DMS53 (cell line): ENCODE results near the gene PSD2.
A peak's percentile ranks its signal among the peaks of the same experiment; 100 is the strongest.
"Not testable (repeated sequence)": the region's sequence is repeated elsewhere in the genome, so short reads cannot be mapped to it uniquely, and the experiment has no call there.

ENCODE experiments used
- DNase-seq: peaks from one replicate; lab custom pipeline; 2025; lab: John Stamatoyannopoulos, UW

Gene PSD2

DNA sequence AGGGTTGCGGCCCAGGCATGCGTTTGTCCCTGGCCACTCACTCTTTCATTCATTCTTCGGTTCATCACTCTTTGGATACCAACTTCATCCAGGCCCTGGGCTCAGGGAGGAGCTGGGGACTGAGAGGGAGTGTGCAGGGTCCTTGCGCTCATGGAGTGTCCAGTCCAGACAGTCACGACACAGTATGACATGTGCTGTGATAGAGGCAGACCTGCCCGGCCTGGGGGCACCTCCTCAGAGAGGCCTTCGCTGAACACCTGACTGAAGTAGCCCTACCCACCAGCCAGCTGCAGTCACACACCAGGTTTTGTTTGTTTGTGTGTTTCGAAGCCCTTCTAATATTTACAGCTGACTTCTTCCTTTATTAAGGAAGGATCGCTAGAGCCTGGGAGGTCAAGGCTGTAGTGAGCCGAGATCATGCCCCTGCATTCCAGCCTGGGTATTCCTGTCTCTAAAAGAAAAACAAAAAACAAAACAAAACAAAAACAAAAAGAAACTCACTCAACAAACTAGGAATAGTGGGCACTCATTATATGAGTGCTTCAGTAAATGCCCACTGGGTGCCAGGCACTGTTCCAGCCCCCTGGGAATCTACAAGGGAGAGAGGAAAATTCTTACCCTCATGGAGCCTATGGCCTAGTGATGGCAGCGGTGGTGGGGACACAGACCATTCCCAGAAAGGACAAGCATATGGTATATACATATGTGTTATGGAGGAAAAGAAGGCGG, 6.3 kb upstream of the PSD2 start:
- DNase-seq = no peak

DNA sequence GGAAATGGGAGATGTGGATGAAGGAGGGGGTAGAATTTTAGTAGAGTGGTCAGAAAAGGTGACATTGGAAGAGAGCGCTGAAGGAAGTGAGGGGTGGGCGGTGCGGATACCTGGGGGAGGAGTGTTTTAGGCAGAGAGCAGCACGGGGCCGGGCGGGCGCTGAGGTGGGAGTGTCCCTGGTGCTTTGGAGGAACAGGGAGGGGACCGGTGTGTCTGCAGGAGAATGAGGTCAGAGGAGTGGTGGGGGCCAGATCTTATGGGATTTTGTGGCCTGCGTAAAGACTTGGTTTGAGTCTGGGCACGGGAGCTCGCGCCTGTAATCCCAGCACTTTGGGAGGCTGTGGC, 5.8 kb upstream of the PSD2 start:
- DNase-seq = no peak

DNA sequence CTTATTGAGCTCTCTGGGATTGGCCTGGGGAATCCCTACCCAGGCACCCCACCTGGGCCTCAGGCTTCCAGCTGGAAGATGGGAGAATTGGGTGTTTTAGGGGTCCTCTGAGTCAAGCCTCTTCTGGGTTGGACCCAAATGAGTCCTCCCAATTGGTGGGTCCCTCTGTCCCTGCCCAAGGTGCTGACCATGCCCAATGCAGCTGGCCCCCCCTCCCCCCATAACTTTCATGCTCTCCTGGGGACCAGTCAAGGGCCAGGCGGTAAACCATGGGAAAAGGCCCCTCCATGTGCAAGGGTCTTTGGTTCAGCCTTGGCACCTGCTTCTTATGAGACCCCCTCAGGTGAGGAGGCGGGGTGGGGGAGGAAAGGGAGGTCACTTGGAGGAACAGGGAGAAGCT, 3.4 kb upstream of the PSD2 start:
- DNase-seq = no peak

DNA sequence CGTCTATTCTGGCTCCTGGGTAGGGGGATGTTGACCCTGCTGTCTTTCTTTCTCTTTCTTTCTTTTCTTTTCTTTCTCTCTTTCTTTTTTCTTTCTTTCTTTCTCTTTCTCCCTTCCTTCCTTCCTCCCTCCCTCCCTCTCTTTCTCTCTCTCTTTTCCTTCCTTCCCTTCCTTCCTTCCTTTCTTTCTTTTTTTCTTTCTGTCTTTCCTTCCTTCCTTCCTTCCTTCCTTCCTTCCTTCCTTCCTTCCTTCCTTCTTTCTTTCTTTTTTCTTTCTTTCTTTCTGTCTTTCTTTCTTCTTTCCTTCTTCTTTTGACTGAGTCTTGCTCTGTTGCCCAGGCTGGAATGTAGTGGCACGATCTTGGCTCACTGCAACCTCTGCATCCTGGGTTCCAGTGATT, 3.0 kb upstream of the PSD2 start:
- DNase-seq = not testable (repeated sequence)

DNA sequence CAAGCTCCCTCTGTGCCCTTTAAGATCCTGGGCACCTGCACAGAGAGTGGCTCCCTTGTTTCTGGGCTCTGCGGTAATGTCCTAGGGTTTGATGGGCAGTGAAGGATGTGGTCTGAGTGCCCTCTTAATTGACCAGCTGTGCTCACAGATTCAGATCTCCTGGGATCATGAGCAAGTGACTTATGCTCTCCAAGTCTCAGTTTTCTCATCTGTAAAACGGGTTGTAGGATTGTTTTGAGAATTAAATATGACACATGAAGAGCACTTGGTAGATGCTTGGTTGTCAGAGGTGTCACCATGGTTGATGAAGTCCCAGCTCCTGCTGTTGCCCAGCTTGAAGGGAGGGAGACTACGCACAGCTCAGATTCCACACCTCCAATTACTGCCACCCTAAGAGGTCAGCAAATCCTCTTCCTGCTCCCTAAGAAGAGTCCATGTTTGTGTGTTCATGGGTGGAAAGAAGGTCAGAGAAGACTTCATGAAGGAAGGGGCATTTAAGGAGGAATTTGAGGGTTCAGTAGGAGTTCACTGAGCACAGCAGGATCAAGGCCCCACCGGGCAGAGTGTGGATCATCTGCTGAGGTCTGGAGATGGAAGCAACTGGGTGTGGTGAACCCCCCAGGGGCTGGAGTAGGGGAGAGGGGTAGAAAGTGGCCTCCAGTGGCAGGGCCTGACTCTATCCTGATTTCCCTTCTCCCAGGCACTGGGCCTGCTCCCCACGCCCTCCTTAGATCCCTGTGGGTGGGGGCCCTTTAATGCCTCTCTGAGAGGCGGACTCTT, 1.4 kb upstream of the PSD2 start:
- no peak for DNase-seq

DNA sequence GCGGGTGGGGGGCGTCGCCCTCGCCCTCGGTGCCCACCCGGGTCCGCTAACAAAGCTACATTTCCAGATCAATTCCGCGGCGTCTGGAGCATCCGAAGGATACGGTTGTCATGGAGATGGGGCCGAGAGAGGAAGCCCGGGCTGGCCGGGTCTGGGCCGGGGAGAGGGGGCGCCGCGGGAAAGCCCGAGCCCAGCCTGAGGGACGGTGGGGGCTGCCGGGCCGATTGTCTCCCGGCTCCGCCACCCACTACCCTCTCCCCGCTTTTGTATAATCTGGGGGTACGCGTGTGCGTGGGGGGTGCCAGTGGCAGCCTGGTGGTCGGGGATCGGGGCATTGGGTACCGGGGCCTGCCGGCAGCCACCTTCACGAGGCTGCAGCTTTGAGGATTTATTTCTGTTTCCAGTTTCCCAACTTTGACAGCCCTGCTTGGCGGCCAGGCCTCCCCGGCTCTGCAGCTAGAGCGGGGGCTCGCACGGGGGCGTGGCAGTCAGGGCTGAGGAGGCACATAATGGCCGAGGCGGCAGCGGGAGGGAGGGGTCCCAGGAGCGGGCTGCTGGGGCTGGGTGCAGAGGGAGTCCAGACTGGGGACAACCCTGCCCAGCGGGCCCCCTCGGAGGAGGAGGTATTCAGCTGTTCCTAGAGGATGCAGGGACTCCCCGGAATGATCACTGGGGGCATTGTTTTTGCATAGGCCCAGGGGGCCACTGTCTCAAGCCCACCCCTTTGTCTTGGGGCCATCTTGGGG, 626 bp downstream of the PSD2 start:
- DNase-seq = peak; percentile 53

DNA sequence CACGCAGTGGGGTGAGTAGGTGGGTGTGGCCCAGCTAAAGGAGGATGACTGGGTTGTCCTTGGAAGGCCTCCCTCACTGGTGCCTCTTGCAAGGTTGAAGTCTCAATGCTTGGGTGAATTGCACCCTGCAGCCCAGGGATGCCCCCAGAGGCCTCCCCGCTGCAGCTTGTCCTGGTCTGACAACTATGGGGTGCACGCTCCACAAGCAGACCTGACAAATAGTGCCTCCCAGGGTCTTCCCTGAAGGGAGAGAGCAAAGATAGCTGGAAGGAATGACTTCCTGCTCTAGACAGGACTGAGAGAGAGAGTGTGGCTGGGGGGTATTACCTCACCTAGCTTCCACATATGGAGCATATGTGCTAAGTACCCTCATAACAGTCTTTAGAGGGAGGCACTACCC, 1.7 kb downstream of the PSD2 start:
- no peak for DNase-seq

DNA sequence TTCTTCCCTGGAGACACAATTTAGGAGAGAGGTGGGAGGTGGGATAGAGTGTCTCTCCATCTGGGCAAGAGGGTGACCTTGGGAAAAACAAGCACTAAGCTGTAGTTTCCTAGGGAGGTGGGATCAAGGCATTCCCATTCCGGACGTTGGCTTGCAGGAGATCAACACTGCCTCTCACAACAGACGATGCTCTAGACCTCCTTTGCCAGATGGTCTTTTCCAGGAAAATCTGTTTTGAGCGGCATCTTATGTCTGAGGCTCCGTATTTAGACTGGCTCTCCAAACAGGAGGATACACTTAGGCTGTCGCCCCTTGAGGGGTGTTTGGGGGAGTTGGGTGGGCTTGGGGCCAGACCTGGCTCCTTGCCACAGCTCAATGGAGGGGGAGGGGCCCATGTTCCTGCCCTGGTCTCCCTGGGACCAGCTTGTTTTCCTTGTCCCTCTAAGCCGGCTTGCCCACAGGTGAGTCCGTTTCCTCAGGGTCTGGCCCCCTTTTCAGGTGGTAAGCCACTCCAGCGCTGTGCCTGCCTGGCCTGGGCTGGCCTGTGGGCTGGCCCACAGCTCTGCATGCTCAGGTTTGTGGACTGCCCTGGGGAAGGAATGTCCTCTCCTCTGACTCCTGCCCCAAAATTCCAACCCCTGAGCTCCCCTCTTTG, 2.4 kb downstream of the PSD2 start:
- no peak for DNase-seq

DNA sequence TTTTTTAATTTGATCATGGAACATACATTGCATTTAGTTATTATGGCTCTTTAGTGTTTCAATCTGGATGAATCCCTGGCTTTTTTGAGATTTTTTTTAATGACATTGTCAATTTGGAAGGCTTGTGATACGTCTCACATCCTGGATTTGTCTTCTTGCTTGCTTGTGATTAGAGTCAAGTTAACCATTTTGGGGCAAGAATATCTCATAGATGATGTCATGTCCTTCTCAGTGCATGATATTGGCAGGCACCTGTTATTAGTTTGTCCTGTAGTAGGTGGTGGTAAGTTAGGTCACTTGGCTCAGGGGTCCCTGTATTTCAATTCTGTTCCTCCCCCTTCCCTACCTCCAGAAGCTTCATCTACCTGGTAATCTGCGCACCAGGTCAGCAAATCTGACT, 3.3 kb downstream of the PSD2 start:
- no peak for DNase-seq

DNA sequence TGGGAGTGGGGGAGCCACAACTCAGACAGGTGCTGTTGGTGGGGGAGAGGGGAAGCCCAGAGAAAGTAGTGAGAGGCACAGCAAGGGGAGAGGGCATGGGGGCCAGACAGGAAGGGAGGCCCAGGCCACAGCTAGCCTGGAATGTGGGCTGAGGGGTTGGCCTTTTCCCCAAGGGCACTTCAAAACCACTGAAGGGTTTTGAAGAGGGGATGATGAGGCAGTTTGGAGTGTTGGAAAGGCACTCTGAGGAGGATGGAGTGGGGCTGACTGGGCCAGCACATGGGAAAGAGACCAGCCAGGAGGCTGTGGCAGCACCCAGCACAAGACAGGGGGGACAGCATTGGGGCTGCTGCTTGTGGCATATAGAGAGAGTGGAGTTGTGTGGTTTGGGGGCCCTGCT, 3.8 kb downstream of the PSD2 start:
- DNase-seq = peak; percentile 56

DNA sequence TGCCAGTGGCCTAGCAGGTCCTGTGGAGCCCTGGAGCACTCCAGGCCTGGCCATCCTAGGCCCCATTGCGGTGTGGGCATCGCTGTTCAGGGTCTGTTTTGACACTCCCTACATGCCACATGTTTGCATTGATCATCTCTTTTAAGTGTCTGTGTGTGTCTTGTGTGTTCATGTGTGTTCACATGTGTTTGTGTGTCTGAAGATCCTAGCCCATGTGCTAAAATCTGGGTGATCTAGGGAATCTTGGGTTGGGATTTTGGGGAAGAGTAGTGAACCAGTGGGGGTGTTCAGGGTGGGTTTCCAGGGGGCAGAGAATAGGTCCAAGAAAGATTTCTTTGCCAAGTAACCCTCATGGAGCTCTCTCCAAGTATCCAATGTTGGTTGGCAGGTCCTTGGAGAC, 8.4 kb downstream of the PSD2 start:
- no peak for DNase-seq

DNA sequence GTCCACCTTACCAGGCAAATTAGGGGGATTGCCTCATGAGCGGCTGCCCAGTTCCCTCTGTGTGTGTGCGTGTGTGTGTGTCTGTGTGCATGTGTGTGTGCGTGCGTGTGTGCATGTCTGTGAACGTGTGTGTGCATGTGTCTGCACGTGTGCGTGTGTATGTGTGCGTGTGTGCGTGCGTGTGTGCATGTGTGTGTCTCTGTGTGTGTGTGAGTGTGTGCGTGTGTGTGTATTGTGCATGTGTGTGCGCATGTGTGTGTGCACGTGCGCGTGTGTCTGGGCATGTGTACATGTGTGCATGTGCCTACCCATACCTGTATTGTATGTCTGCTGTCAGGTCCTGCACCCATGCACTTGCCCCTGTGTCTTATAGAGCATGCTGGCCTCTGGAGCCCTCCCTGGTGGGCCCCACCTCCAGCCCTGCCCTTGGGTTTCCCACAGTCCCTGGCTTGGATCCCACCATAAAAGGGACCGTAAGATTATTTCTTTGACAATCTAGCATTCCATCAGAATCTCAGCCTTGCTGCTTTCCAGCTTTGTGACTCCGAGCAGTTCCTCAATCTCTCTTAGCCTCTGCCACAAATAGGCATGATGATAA, 9.3 kb downstream of the PSD2 start:
- DNase-seq = no peak

DNA sequence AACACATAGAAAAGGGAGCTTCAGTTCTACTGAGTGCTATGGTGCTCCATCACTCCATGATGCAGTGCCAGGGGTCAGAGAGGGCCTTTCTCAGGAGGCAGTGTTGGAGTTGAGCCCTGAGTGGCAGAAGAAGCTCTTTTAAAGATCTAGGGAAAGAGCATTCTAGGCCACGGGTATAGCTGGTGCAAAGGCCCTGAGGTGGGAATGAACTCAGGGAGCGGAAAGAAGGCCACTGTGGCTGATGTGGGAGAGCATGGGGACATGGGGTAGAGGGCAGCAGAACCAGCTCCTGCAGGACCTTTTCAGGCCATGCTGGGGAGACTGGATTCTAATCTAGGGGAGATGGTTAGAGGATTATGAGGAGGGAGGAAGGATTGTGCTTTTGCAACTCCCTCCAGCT, 9.9 kb downstream of the PSD2 start:
- no peak for DNase-seq

DNA sequence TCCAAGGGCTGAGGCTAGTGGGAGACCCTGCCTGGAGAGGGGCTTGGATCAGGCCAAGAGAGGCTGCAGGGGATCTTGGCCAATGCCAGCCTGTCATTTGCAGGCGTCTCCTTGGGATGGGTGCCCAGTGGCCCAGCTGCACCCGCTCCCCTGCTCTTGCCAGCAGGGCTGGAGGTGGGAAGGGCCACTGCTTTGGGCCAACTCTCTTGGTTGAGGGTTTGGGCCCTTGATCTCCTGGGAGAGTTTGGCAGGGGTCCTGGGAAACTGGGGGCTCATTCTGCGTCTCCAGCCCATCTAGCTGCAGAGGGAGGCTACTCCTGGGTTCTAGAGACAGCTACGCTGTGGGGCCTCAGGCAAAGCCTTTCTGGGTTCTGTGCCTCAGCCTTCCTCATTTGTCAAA, 10.5 kb downstream of the PSD2 start:
- no peak for DNase-seq

DNA sequence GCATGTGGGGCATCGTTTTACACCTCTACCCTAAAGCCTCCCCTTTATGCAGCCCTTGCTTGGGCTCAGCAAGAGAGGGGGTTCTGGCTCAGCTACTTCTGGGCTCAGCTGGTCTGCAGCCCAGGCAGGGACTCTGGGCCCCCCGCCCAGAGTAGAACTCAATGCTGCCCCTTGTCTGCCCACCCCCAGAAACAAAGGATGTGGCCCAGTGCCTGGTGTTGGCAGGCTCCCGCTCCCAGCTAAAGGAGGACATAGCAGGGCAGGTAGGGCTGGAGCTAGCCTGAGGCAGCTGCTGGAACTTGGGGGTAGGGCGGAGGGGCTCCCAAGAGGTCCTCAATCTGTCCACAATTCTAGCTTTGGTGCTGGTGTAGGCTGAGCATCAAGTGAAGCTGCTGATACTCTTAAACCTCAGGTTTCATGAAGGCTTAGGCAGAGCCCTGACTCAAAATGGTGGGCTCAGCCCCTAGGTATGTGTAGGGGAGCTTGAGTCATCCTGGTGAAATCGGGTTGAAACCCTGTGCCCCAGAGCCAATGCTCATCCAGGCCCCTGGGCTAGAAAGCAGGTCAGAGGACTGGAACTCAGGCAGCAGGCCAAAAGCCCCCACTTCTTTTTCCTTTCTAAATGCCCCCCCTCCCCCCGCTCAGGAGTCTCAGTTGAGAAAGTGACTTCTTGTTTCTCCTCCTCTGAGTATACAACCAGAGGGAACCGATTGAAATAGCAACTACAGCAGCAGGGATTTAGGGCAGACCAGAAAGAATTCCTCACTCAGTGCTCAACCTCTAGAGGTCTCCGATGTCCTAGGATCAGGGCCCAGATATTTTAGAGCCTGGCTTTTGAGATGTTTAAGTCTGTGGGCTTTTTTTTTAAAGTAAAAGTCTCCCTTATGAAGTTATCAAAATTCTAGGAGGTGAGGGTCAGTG, 11.4 kb downstream of the PSD2 start:
- DNase-seq = no peak

DNA sequence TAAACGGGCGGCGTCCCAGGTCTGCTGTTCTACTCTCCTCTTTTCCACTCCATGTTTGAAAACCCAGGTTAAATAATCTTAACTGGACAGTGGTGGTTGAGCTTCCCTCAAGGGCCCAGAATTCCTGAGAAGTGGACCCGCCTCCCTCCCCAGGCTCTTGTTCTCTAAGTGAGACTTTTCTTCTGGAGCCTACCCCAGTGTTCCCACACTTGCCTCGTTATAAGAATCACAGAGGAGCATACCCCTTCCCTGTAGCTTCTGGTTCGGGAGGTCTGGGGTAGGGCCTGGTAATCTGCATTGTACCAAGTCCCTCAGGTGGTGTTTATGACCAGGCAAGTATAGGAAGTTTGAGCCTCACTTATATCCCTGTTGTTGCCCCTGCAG, 12.0 kb downstream of the PSD2 start:
- no peak for DNase-seq

DNA sequence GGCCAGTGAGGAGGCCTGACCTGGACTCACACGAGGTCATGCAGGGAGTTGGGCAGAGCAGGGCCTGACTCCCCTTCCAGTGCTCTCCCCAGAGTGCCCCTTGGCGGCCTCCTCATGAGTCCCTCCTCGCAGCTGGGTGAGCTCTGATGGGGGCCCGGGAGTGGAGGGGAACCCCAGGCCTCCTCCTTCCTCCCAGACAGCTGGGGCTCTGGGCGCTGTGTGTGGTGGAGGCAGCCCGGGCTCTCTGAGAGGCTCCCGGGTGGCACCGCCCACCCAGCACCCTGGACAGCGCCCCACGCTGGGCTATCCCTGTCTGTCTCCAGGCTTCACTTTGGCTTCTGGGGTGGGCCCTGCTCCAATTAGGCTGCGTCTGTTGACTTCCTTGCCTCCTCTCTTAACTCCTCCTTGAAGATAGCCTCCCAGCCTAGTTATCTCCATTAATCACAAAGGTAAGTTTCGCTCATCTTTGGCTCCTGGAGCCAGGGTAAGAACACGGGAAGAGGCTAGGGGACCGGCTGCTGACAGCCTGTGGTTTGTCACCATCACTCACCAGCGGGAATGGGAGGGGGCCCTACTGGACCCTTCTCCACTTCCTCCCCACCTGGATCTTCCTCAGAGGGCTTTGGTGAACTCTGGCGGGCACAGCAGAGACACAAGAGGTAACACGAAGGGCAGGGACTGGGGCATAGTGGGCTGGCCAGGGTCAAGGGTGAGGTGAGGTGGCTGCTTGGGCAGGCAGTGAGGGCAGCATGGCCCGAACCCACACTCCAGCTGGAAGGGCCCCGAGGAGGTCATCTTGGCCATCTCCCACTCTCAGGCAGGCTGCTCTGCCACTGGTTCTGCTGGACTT, 13.1 kb downstream of the PSD2 start:
- DNase-seq = no peak

DNA sequence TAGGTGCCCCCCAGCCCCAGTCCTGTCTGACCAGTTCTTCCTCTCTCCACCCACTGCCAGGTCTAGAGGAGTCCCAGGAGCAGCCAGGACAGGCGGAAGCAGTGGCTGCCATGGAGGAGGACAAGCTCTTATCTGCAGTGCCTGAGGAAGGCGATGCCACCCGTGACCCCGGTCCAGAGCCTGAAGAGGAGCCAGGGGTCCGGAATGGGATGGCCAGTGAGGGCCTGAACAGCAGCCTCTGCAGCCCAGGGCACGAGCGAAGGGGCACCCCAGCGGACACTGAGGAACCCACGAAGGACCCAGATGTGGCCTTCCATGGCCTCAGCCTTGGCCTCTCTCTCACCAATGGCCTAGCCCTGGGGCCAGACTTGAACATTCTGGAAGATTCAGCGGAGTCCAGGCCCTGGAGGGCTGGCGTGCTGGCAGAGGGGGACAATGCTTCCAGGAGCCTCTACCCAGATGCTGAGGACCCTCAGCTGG, 13.8 kb downstream of the PSD2 start:
- DNase-seq = no peak

DNA sequence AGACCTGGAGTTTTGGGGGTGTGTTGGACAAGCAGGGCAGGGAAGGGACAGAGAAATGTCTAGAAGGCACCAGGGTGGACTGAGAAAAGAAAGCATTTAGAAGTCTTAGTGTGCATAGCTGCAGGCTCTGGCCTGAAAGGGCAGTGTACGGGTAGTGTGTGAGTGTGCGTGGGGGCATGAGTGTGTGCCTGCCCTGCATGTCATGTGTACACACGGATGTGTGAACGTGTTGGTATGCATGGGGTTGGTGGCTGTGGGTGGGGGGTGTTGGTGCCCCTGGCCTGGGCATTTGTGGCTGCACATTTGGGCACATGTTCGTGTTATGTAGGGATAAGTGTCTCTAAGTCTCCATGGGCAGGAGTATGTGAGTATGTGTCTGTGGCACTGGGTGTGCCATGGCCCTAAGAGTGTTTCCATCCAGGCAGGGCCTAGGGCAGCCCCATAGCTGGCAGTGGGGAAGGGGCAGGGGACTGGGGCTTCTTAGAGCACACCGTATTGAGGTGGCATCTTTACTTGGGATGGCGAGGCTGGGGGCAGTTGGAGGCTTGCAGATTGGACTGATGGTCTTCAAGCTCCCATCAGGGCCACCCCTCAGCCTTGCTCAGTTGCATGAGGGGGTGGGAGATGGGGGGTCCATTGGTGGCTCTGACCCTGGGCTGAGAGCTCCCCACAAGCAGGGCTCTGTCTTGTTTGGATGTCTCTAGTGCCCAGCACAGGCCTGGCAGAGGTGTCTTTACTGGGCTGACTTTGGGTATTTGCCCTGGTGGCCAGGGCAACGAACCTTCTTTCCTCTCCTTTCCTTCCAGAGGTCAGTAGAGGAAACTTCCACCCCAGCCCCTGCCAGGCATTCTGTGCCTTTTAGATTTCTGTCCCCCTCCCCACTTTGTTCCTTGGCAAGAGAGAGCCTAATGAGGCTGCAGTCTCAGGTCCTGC, 15.0 kb downstream of the PSD2 start:
- DNase-seq = no peak
